WTC11 (cell line): ENCODE measurements around the gene IPCEF1.

Source experiments
- NR1H2 ChIP-seq: sonication (generic); formaldehyde crosslinking; IDR thresholded peaks from 2 replicates; pipeline ENCODE4 v1.9.0; 2021; ENCODE audit warnings: mild to moderate bottlenecking, moderate library complexity, missing genetic modification reagents
- USF2 ChIP-seq: sonication (generic); formaldehyde crosslinking; IDR thresholded peaks from 2 replicates; pipeline ENCODE4 v1.8.1; 2023; ENCODE audit warnings: mild to moderate bottlenecking, missing genetic modification reagents, moderate library complexity

- TF ChIP-seq NR1H2 (CRISPR knock-in tag) (no peak), USF2 (CRISPR knock-in tag) (no peak)
These were observed 90.0 kb downstream of the IPCEF1 start for GRCh38 chr6:154266560-154267099.
